ENCODE measurements around the gene LRPAP1.

- no peak for TF ChIP-seq ZNF274 (IDR thresholded peaks at IDR 0.05; ENCODE audit: low read depth, low read length)
- TF ChIP-seq YY1 (IDR thresholded peaks at IDR 0.05; ENCODE audit: insufficient read depth, insufficient read length) = no peak
Observed at GRCh38 chr4:3485011-3485791, 47.0 kb downstream of the LRPAP1 start.

All from NT2/D1 (cell line).